Mucosa of gallbladder (tissue), 1 donor: ENCODE measurements around the gene BMAL2. TPM values are rescaled to one million over a fixed set of nuclear protein-coding genes. Genes with fewer than 3 reads are reported as not detected.
A peak's percentile ranks its signal among the peaks of the same experiment; 100 is the strongest.

Experiments
- DNase-seq: peaks from one replicate; pipeline ENCODE4 v3.0.0-alpha.2; 2020; ENCODE audit warnings: low spot score
- total RNA-seq: library from RNA; stranded (reverse); gene quantifications from one replicate; pipeline ENCODE4 v1.2.1, GENCODE V29; 2021
- donor health status: DM: no; HTN: no; CAD: no.

Gene BMAL2
- total RNA-seq, result 8.2 TPM

- DNase-seq, result no peak
Measured at GRCh38 chr12:27332714-27333402, at the start of gene BMAL2. TSS of gene BMAL2 (plus strand) at chr12:27332836. CDS start at chr12:27333073, 237 bp downstream.

GRCh38 chr12:27284021-27284420 lies 48.6 kb upstream of the BMAL2 start:
- DNase-seq, result no peak

GRCh38 chr12:27284751-27285150 lies 47.9 kb upstream of the BMAL2 start:
- DNase-seq, result no peak

- no peak for DNase-seq
Measured at GRCh38 chr12:27285403-27285802, 47.2 kb upstream of the BMAL2 start.

- no peak for DNase-seq
Measured at GRCh38 chr12:27289414-27289813, 43.2 kb upstream of the BMAL2 start.

- DNase-seq, result no peak
Measured at GRCh38 chr12:27290501-27291168, 42.0 kb upstream of the BMAL2 start.

- DNase-seq, result no peak
Measured at GRCh38 chr12:27291862-27292261, 40.8 kb upstream of the BMAL2 start.

GRCh38 chr12:27292718-27293117 lies 39.9 kb upstream of the BMAL2 start:
- no peak for DNase-seq

- peak; percentile 50 for DNase-seq
Measured at GRCh38 chr12:27293463-27293862, 39.2 kb upstream of the BMAL2 start.

- no peak for DNase-seq
Measured at GRCh38 chr12:27296674-27297073, 36.0 kb upstream of the BMAL2 start.

GRCh38 chr12:27297566-27297965 lies 35.1 kb upstream of the BMAL2 start:
- DNase-seq, result no peak

GRCh38 chr12:27299102-27299501 lies 33.5 kb upstream of the BMAL2 start:
- DNase-seq, result no peak

- DNase-seq, result no peak
Measured at GRCh38 chr12:27300226-27300625, 32.4 kb upstream of the BMAL2 start.

GRCh38 chr12:27303139-27304111 lies 29.2 kb upstream of the BMAL2 start:
- DNase-seq, result no peak

- DNase-seq, result no peak
Measured at GRCh38 chr12:27304856-27305255, 27.8 kb upstream of the BMAL2 start.

GRCh38 chr12:27305673-27306456 lies 26.8 kb upstream of the BMAL2 start:
- DNase-seq, result no peak

GRCh38 chr12:27309293-27309994 lies 23.2 kb upstream of the BMAL2 start:
- DNase-seq, result no peak

- no peak for DNase-seq
Measured at GRCh38 chr12:27309995-27310315, 22.7 kb upstream of the BMAL2 start.

- no peak for DNase-seq
Measured at GRCh38 chr12:27316947-27317346, 15.7 kb upstream of the BMAL2 start.

GRCh38 chr12:27319409-27319808 lies 13.2 kb upstream of the BMAL2 start:
- no peak for DNase-seq

GRCh38 chr12:27319848-27320247 lies 12.8 kb upstream of the BMAL2 start:
- DNase-seq, result no peak
